ENCODE results near the gene SLC9A9. TPM values are rescaled to one million over a fixed set of nuclear protein-coding genes. Genes with fewer than 3 reads are reported as not detected.
A peak's percentile ranks its signal among the peaks of the same experiment; 100 is the strongest.

The SLC9A9 gene
- total RNA-seq, 2 donors from 2014 or later: 25.3 to 31.8 TPM

DNA sequence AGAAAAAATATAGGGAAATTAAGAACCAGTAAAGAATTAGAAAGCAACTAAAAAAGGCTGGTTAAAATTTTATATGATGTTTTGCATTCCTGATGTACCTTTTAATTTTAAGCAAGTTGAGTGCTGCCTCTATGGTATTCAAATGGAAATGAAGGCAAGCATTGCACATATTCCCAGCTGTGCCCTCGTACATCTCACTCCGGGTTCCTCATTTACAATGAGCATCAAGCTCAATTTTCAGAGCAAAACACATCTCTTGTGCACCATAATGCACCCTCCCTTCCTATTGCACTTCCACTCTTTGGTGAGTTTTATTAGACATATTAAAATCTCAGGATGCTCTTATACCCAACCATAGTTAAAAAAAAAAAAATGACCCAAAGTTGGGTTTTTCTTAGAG, 460.8 kb downstream of the SLC9A9 start:
- DNase-seq (no peak), ATAC-seq (no peak)
- no peaks in the 10 kb centered on the region for H3K9me3 ChIP-seq (ENCODE audit: control insufficient read depth, low read length, poor library complexity, severe bottlenecking)
- peaks cover 3% of the 10 kb centered on the region for H3K4me1 Mint-ChIP-seq
- no peak overlapping the region for H3K27ac Mint-ChIP-seq
- H3K4me3 Mint-ChIP-seq: no peak overlapping the region
- H3K27me3 Mint-ChIP-seq: no peaks in the 10 kb centered on the region
- H3K36me3 Mint-ChIP-seq (ENCODE audit: low read depth): no peaks in the 10 kb centered on the region

DNA sequence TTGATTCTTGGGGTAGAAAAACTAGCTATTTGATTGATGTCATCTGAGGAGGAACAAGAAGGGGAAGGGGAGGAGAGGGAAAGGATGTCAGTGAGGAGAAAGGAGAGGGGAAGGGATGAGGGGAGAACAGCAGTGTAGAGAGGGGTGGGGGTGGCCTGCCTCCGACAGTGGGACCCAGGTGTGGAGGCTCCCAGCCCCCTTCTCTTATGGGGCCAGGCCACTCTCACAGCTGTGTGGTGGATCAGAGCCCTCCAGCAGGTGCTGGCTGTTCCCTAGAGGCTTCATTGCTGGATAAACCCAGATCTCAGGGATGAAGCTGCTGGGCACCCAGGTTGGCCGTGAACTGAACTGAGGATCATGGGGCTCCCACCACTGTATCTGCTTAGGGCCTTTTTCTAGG, 464.2 kb downstream of the SLC9A9 start:
- peaks cover 3% of the 10 kb centered on the region for H3K4me1 Mint-ChIP-seq
- no peaks in the 10 kb centered on the region for H3K27me3 Mint-ChIP-seq
- H3K4me3 Mint-ChIP-seq: no peak overlapping the region
- no peak for DNase-seq
- H3K36me3 Mint-ChIP-seq (ENCODE audit: low read depth): no peaks in the 10 kb centered on the region
- no peak for ATAC-seq
- H3K27ac Mint-ChIP-seq: no peak overlapping the region
- H3K9me3 ChIP-seq (ENCODE audit: control insufficient read depth, low read length, poor library complexity, severe bottlenecking): no peaks in the 10 kb centered on the region

- no peaks in the 10 kb centered on the region for H3K9me3 ChIP-seq (ENCODE audit: control insufficient read depth, low read length, poor library complexity, severe bottlenecking)
- no peak overlapping the region for H3K27ac Mint-ChIP-seq
- H3K4me1 Mint-ChIP-seq: peaks cover 3% of the 10 kb centered on the region
- no peak for ATAC-seq
- no peaks in the 10 kb centered on the region for H3K36me3 Mint-ChIP-seq (ENCODE audit: low read depth)
- H3K4me3 Mint-ChIP-seq: no peak overlapping the region
- no peak for DNase-seq
- no peaks in the 10 kb centered on the region for H3K27me3 Mint-ChIP-seq
These were observed 464.8 kb downstream of the SLC9A9 start for GRCh38 chr3:143383421-143383820.

DNA sequence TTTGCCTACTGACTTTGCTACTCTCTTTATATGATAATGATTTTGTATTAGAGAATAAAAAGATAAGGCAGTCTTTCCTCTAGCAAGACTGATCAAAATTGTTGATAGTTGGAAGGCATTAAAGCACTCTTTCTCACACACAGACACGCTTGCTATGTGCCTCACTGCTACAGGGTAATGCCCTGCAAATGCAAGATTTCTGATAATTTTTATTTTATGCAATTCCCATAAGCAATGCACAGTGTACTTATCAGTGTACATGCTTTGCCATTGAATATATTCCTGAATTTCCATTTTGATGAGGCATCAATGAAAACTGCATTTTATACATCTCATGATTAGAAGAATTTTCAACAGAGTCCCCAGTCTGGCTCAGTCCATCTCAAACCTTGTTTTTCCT, 465.5 kb downstream of the SLC9A9 start:
- ATAC-seq: no peak
- H3K9me3 ChIP-seq (ENCODE audit: control insufficient read depth, low read length, poor library complexity, severe bottlenecking): no peaks in the 10 kb centered on the region
- DNase-seq: no peak
- Mint-ChIP-seq H3K36me3 (ENCODE audit: low read depth) (peaks cover 2% of the 10 kb centered on the region), H3K4me1 (peaks cover 3% of the 10 kb centered on the region), H3K27ac (no peak overlapping the region), H3K4me3 (no peak overlapping the region), H3K27me3 (no peaks in the 10 kb centered on the region)

GRCh38 chr3:143380449-143380848, 467.8 kb downstream of the SLC9A9 start:
- Mint-ChIP-seq H3K4me3 (no peak overlapping the region), H3K36me3 (ENCODE audit: low read depth) (peaks cover 3% of the 10 kb centered on the region), H3K27ac (no peak overlapping the region), H3K27me3 (no peaks in the 10 kb centered on the region), H3K4me1 (no peaks in the 10 kb centered on the region)
- ATAC-seq (no peak), DNase-seq (no peak)
- H3K9me3 ChIP-seq (ENCODE audit: control insufficient read depth, low read length, poor library complexity, severe bottlenecking): no peaks in the 10 kb centered on the region

DNA sequence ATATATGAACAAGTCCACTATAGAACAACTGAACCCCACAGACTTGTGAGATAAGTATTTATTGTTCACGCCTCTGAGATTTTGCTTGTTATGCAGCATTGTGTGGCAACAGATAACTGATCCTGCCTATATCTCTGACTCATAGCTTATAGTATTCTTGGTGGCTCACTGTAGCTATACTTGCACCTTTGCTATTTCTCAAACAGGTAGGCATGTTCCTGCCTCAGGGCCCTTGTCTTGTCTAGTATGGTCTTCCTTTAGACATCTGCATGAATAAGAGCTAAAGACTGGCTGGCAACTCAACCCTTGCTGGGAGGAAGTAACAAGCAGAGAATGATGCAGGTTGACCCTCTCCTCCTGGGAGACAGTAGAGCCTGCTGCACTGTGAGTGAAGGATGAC, 472.6 kb downstream of the SLC9A9 start:
- Mint-ChIP-seq H3K36me3 (ENCODE audit: low read depth) (peaks cover 3% of the 10 kb centered on the region), H3K27me3 (no peaks in the 10 kb centered on the region), H3K4me3 (no peak overlapping the region), H3K27ac (no peak overlapping the region), H3K4me1 (no peaks in the 10 kb centered on the region)
- no peaks in the 10 kb centered on the region for H3K9me3 ChIP-seq (ENCODE audit: control insufficient read depth, low read length, poor library complexity, severe bottlenecking)
- no peak for DNase-seq
- no peak for ATAC-seq

- Mint-ChIP-seq H3K27ac (peak overlapping the region; percentile 19), H3K36me3 (ENCODE audit: low read depth) (peaks cover 6% of the 10 kb centered on the region), H3K27me3 (no peaks in the 10 kb centered on the region), H3K4me3 (no peak overlapping the region), H3K4me1 (peaks cover 10% of the 10 kb centered on the region)
- ATAC-seq (no peak), DNase-seq (no peak)
- H3K9me3 ChIP-seq (ENCODE audit: control insufficient read depth, low read length, poor library complexity, severe bottlenecking): no peaks in the 10 kb centered on the region
These were observed 481.1 kb downstream of the SLC9A9 start for GRCh38 chr3:143367171-143367570.

DNA sequence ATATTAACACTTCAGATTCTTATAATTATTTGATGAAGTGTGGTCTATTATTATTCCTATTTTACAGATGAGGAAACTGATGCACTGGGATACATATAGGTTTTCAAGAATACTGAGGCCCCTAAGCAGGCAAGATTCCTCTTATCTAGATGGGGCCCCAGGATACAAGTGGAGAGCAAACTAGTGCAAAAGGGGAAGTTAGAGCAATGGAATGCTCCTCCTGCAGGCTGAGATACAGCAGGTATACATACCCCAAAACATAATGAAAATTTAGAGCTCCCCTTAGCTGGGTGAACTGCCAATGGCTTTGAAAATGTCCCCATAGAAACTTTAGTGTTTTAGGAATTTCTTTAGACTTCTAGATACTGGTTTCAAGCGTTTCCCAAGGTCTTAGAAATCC, 481.6 kb downstream of the SLC9A9 start:
- Mint-ChIP-seq H3K27me3 (no peaks in the 10 kb centered on the region), H3K4me3 (no peak overlapping the region), H3K4me1 (peaks cover 10% of the 10 kb centered on the region), H3K27ac (no peak overlapping the region), H3K36me3 (ENCODE audit: low read depth) (peaks cover 6% of the 10 kb centered on the region)
- ATAC-seq (no peak), DNase-seq (no peak)
- H3K9me3 ChIP-seq (ENCODE audit: control insufficient read depth, low read length, poor library complexity, severe bottlenecking): no peaks in the 10 kb centered on the region

- ATAC-seq: no peak
These were observed 484.3 kb downstream of the SLC9A9 start for GRCh38 chr3:143363949-143364348.

DNA sequence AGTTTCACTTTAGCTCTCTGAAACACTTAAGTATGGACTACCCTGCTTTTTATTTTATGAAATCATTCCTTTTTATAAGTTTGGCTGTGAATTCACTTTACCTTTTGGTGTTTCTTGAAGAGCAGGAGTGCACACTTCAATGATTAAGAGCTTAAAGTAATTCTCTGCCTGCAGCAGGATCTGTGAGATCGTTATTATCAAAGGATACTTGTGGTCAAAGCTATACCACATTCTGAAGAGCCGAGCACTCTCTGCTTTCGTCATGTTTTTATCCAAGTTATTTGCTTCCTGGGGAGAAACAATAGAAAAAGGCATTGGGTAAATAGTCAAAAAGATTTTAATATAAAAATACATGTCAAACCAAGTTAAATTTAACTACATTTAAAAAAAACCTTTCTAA, 485.0 kb downstream of the SLC9A9 start:
- Mint-ChIP-seq H3K27me3 (no peaks in the 10 kb centered on the region), H3K36me3 (ENCODE audit: low read depth) (peaks cover 7% of the 10 kb centered on the region), H3K27ac (peak overlapping the region; percentile 69), H3K4me1 (peaks cover 10% of the 10 kb centered on the region), H3K4me3 (peak overlapping the region; percentile 39)
- no peak for DNase-seq
- no peaks in the 10 kb centered on the region for H3K9me3 ChIP-seq (ENCODE audit: control insufficient read depth, low read length, poor library complexity, severe bottlenecking)
- peak; percentile 50 for ATAC-seq

More at GRCh38 chr3:143363949-143364348, 484.3 kb downstream of the SLC9A9 start:
- H3K36me3 Mint-ChIP-seq (ENCODE audit: low read depth): peaks cover 6% of the 10 kb centered on the region
- peak overlapping the region; percentile 1 for H3K27ac Mint-ChIP-seq
- H3K4me1 Mint-ChIP-seq: peaks cover 10% of the 10 kb centered on the region
- no peaks in the 10 kb centered on the region for H3K27me3 Mint-ChIP-seq
- DNase-seq: no peak
- no peaks in the 10 kb centered on the region for H3K9me3 ChIP-seq (ENCODE audit: control insufficient read depth, low read length, poor library complexity, severe bottlenecking)
- H3K4me3 Mint-ChIP-seq: no peak overlapping the region

- Mint-ChIP-seq H3K27ac (peak overlapping the region; percentile 69), H3K36me3 (ENCODE audit: low read depth) (peaks cover 8% of the 10 kb centered on the region), H3K27me3 (no peaks in the 10 kb centered on the region), H3K4me3 (no peak overlapping the region), H3K4me1 (peaks cover 10% of the 10 kb centered on the region)
- no peak for ATAC-seq
- H3K9me3 ChIP-seq (ENCODE audit: control insufficient read depth, low read length, poor library complexity, severe bottlenecking): no peaks in the 10 kb centered on the region
- DNase-seq: no peak
These were observed 485.9 kb downstream of the SLC9A9 start for GRCh38 chr3:143362115-143362991.

- no peak overlapping the region for H3K4me3 Mint-ChIP-seq
- no peak for DNase-seq
- peaks cover 13% of the 10 kb centered on the region for H3K4me1 Mint-ChIP-seq
- H3K27me3 Mint-ChIP-seq: no peaks in the 10 kb centered on the region
- no peaks in the 10 kb centered on the region for H3K9me3 ChIP-seq (ENCODE audit: control insufficient read depth, low read length, poor library complexity, severe bottlenecking)
- ATAC-seq: no peak
- H3K27ac Mint-ChIP-seq: no peak overlapping the region
- H3K36me3 Mint-ChIP-seq (ENCODE audit: low read depth): peaks cover 11% of the 10 kb centered on the region
These were observed 486.7 kb downstream of the SLC9A9 start for GRCh38 chr3:143361589-143361988.

DNA sequence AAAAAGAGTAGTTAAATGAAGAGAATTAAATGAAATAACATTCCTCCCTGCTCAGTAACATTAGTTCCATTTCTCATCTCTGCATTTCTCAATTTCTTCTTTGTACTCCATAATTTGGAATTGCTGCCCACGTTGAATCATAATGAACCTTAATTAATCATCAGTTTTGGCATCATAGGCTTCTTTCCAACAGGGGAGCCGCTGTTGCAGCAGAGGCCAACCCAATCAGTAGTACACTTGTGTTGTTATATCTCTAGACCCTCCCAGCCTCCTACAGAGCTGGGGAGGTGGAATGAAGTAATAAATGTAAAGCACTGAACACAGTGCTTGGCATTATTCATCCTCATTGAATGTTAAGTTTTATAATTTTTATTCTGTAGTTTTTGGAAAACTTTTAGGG, 488.0 kb downstream of the SLC9A9 start:
- H3K4me3 Mint-ChIP-seq: no peak overlapping the region
- H3K4me1 Mint-ChIP-seq: peaks cover 13% of the 10 kb centered on the region
- peaks cover 11% of the 10 kb centered on the region for H3K36me3 Mint-ChIP-seq (ENCODE audit: low read depth)
- H3K27ac Mint-ChIP-seq: no peak overlapping the region
- no peaks in the 10 kb centered on the region for H3K27me3 Mint-ChIP-seq
- ATAC-seq (no peak), DNase-seq (no peak)
- H3K9me3 ChIP-seq (ENCODE audit: control insufficient read depth, low read length, poor library complexity, severe bottlenecking): no peaks in the 10 kb centered on the region
